22Rv1 (cell line): ENCODE data around the gene AREG.

Experiments
- H3K27ac ChIP-seq: fragments of 450-650 bp; 2 replicates; pipeline ENCODE4 v1.5.1; 2017
- CTCF ChIP-seq: fragments of 450-650 bp; IDR thresholded peaks from 2 replicates; pipeline ENCODE4 v1.5.1; 2017; ENCODE audit warnings: mild to moderate bottlenecking
- ZFX ChIP-seq: fragments of 450-650 bp; IDR thresholded peaks from 2 replicates; pipeline ENCODE4 v1.6.1; 2017; ENCODE audit warnings: antibody characterized with exemption, borderline replicate concordance

The AREG gene

GRCh38 chr4:74490736-74491135, 45.8 kb downstream of the AREG start:
- TF ChIP-seq CTCF (no peak), ZFX (no peak)
- no peak overlapping the region for H3K27ac ChIP-seq

- H3K27ac ChIP-seq, result no peak overlapping the region
Observed at GRCh38 chr4:74499986-74500781, 55.2 kb downstream of the AREG start.

GRCh38 chr4:74501579-74501978, 56.6 kb downstream of the AREG start:
- H3K27ac ChIP-seq, result no peak overlapping the region
- no peak for TF ChIP-seq CTCF
- TF ChIP-seq ZFX, result no peak

More at GRCh38 chr4:74499986-74500781, 55.2 kb downstream of the AREG start:
- TF ChIP-seq CTCF (no peak), ZFX (no peak)

GRCh38 chr4:74503580-74503979, 58.6 kb downstream of the AREG start:
- TF ChIP-seq ZFX, result no peak
- TF ChIP-seq CTCF, result no peak
- no peak overlapping the region for H3K27ac ChIP-seq

GRCh38 chr4:74504212-74504611, 59.3 kb downstream of the AREG start:
- TF ChIP-seq CTCF, result no peak
- TF ChIP-seq ZFX, result no peak
- H3K27ac ChIP-seq, result no peak overlapping the region
